HCT116 (cell line): Measurements from ENCODE around the gene VPS45. TPM values are rescaled to one million over a fixed set of nuclear protein-coding genes. Genes with fewer than 3 reads are reported as not detected.

ENCODE experiments used
- ATAC-seq: fragments of 200-7000 bp; cut with Tn5 transposase; 2 replicates; pipeline ENCODE4 v1.9.1; 2020; ENCODE audit warnings: mild to moderate bottlenecking, moderate library complexity
- BruUV-seq: library from RNA; stranded (reverse); fragments of 400-500 nt; replicated peaks from 2 replicates; lab custom pipeline; 2021; lab: Mats Ljungman, UMichigan
- CTCF ChIA-PET: fragments of 300-600 bp; sonication (Branson Sonifier 250); formaldehyde crosslinking; loops from one replicate; lab custom pipeline; 2021; ENCODE audit warnings: antibody characterized with exemption; lab: Charles Lee
- POLR2A ChIA-PET: fragments of 300-600, 350-600 bp; sonication (Branson Sonifier 250); formaldehyde crosslinking; loops from one replicate; lab custom pipeline; 2021; ENCODE audit warnings: antibody characterized with exemption; lab: Charles Lee
- RAD21 ChIA-PET, 2 experiments: fragments of 300-600 bp; sonication (Branson Sonifier 250); formaldehyde crosslinking; loops; one replicate each; lab custom pipeline; 2023; ENCODE audit warnings: low total read pairs in 2 of 2; ENCODE audit not compliant: uncharacterized antibody in 2 of 2, unreplicated experiment in 2 of 2, low non-redundant PET in 1 of 2; lab: Charles Lee
- DNase-seq: peaks from one replicate; pipeline ENCODE4 v3.0.0-alpha.2; 2010; ENCODE audit warnings: low read depth, low spot score
- H2AFZ ChIP-seq: fragments of 200-600 bp; shearing (Covaris generic), sonication (generic); 2 replicates; pipeline ENCODE4 v1.6.1; 2017; ENCODE audit warnings: low read depth, mixed run types, mixed read lengths, antibody characterized with exemption, low read length; ENCODE audit not compliant: poor library complexity, severe bottlenecking
- H3K27ac ChIP-seq: 2 replicates; pipeline ENCODE4 v1.5.1; 2012; ENCODE audit warnings: low read depth, low read length
- H3K27me3 ChIP-seq: fragments of 200-600 bp; sonication (generic); 2 replicates; pipeline ENCODE4 v1.6.1; 2016; ENCODE audit warnings: mixed run types, low read length, mixed read lengths; ENCODE audit not compliant: insufficient read depth
- H3K36me3 ChIP-seq, 2 experiments: fragments of 200-500 bp in 1 of 2; fragments of 200-600 bp in 1 of 2; sonication (Bioruptor generic) in 1 of 2; sonication (generic) in 1 of 2; 2 replicates each; pipeline versions ENCODE4 v1.5.1 to v1.6.1; 2014 to 2016; ENCODE audit warnings: low read length in 2 of 2, inconsistent platforms in 1 of 2, mixed read lengths in 1 of 2, mixed run types in 1 of 2; ENCODE audit not compliant: insufficient read depth in 2 of 2, control insufficient read depth in 1 of 2
- H3K4me1 ChIP-seq, 2 experiments: fragments of 200-600 bp in 1 of 2; sonication (generic) in 1 of 2; 2 replicates each; pipeline versions ENCODE4 v1.5.1 to v1.6.1; 2012 to 2017; ENCODE audit warnings: low read length in 2 of 2, inconsistent platforms in 1 of 2, mild to moderate bottlenecking in 1 of 2, mixed read lengths in 1 of 2, mixed run types in 1 of 2, moderate library complexity in 1 of 2; ENCODE audit not compliant: insufficient read depth in 2 of 2, control insufficient read depth in 1 of 2
- H3K4me2 ChIP-seq: fragments of 200-600 bp; sonication (generic); 2 replicates; pipeline ENCODE4 v1.6.1; 2017; ENCODE audit warnings: mixed run types, low read length, mixed read lengths
- H3K4me3 ChIP-seq, 2 experiments: fragments of 200-600 bp in 1 of 2; sonication (generic) in 1 of 2; replicated peaks in 1 of 2; 2 replicates each; pipeline ENCODE4 v1.5.1; 2011 to 2016; ENCODE audit warnings: low read length in 2 of 2, control low read depth in 1 of 2, low read depth in 1 of 2, mild to moderate bottlenecking in 1 of 2, mixed read lengths in 1 of 2, mixed run types in 1 of 2
- H3K79me2 ChIP-seq: fragments of 200-600 bp; sonication (generic); 2 replicates; pipeline ENCODE4 v1.6.1; 2017; ENCODE audit warnings: mild to moderate bottlenecking, mixed run types, low read length, moderate library complexity, mixed read lengths; ENCODE audit not compliant: insufficient read depth
- H3K9ac ChIP-seq: fragments of 200-600 bp; sonication (generic); 2 replicates; pipeline ENCODE4 v1.6.1; 2016; ENCODE audit warnings: low read length, mixed read lengths
- H3K9me2 ChIP-seq: fragments of 200-600 bp; sonication (generic), shearing (Covaris generic); 2 replicates; pipeline ENCODE4 v1.6.1; 2017; ENCODE audit warnings: mixed run types, mild to moderate bottlenecking, moderate library complexity; ENCODE audit not compliant: insufficient read depth
- H3K9me3 ChIP-seq, 2 experiments: fragments of 200-500 bp in 1 of 2; fragments of 200-600 bp in 1 of 2; sonication (Bioruptor generic) in 1 of 2; sonication (generic) in 1 of 2; 2 replicates each; pipeline ENCODE4 v1.6.1; 2014 to 2017; ENCODE audit warnings: low read length in 2 of 2, mixed read lengths in 2 of 2, inconsistent platforms in 1 of 2, low read depth in 1 of 2, mild to moderate bottlenecking in 1 of 2, mixed run types in 1 of 2, moderate library complexity in 1 of 2; ENCODE audit not compliant: control insufficient read depth in 1 of 2, insufficient read depth in 1 of 2
- H4K20me1 ChIP-seq: fragments of 200-600 bp; sonication (generic), shearing (Covaris generic); 2 replicates; pipeline ENCODE4 v1.6.1; 2017; ENCODE audit warnings: mixed run types, mild to moderate bottlenecking, moderate library complexity; ENCODE audit not compliant: insufficient read depth
- ATF3 ChIP-seq: IDR thresholded peaks from 2 replicates; pipeline ENCODE4 v1.6.1; 2012
- CBX3 ChIP-seq: IDR thresholded peaks from 2 replicates; pipeline ENCODE4 v1.6.1; 2012; ENCODE audit warnings: low read depth
- CTCF ChIP-seq, 3 experiments: fragments of 200-600 bp in 1 of 3; sonication (generic) in 1 of 3; IDR thresholded peaks in 2 of 3; conservative IDR thresholded peaks in 1 of 3; 2 replicates each; pipeline ENCODE4 v1.5.1; 2012 to 2017; ENCODE audit warnings: low read depth in 2 of 3, low read length in 2 of 3, antibody characterized with exemption in 1 of 3, borderline replicate concordance in 1 of 3, control low read depth in 1 of 3, mild to moderate bottlenecking in 1 of 3, mixed read lengths in 1 of 3, mixed run types in 1 of 3, moderate library complexity in 1 of 3; ENCODE audit not compliant: insufficient read depth in 1 of 3
- ELF1 ChIP-seq: IDR thresholded peaks from 2 replicates; pipeline ENCODE4 v1.6.1; 2012; ENCODE audit warnings: low read depth, borderline replicate concordance
- EZH2phosphoT487 ChIP-seq: fragments of 200-600 bp; IDR thresholded peaks from 2 replicates; pipeline ENCODE4 v1.6.1; 2018; ENCODE audit warnings: antibody characterized with exemption, borderline replicate concordance
- FOSL1 ChIP-seq: IDR thresholded peaks from 2 replicates; pipeline ENCODE4 v1.6.1; 2012; ENCODE audit warnings: low read depth
- MAX ChIP-seq: IDR thresholded peaks from 2 replicates; pipeline ENCODE4 v1.6.1; 2012
- RAD21 ChIP-seq: IDR thresholded peaks from 2 replicates; pipeline ENCODE4 v1.6.1; 2012; ENCODE audit warnings: low read depth, mild to moderate bottlenecking
- SIN3A ChIP-seq: IDR thresholded peaks from 2 replicates; pipeline ENCODE4 v1.6.1; 2012; ENCODE audit warnings: low read depth
- SRF ChIP-seq: IDR thresholded peaks from 2 replicates; pipeline ENCODE4 v1.6.1; 2012; ENCODE audit warnings: low read depth
- TCF7L2 ChIP-seq: IDR thresholded peaks from 2 replicates; pipeline ENCODE4 v1.7.0; 2011; ENCODE audit warnings: borderline replicate concordance, inconsistent platforms; ENCODE audit not compliant: insufficient read depth, insufficient read length; ENCODE audit errors: extremely low read depth
- ZNF274 ChIP-seq: fragments of 200-500 bp; sonication (Bioruptor generic); IDR thresholded peaks from 2 replicates; pipeline ENCODE4 v1.6.1; 2014; ENCODE audit warnings: mild to moderate bottlenecking, low read depth, low read length, inconsistent platforms
- intact Hi-C: fragments of 100-400 bp; cut with micrococcal nuclease; formaldehyde crosslinking; loops from 2 replicates; pipeline ENCODE4 v1.10.0; 2022
- total RNA-seq: library from RNA; stranded (reverse); gene quantifications from one replicate; pipeline ENCODE4 v1.2.1, GENCODE V29; 2021; ENCODE audit not compliant: unreplicated experiment
- TF ChIP-seq, protein P1 (sequence below): IDR thresholded peaks from 2 replicates; pipeline ENCODE4 v1.6.1; 2012; ENCODE audit warnings: low read depth

The VPS45 gene
- total RNA-seq, 1 experiment from 2014 or later, result 28.1 TPM

DNA sequence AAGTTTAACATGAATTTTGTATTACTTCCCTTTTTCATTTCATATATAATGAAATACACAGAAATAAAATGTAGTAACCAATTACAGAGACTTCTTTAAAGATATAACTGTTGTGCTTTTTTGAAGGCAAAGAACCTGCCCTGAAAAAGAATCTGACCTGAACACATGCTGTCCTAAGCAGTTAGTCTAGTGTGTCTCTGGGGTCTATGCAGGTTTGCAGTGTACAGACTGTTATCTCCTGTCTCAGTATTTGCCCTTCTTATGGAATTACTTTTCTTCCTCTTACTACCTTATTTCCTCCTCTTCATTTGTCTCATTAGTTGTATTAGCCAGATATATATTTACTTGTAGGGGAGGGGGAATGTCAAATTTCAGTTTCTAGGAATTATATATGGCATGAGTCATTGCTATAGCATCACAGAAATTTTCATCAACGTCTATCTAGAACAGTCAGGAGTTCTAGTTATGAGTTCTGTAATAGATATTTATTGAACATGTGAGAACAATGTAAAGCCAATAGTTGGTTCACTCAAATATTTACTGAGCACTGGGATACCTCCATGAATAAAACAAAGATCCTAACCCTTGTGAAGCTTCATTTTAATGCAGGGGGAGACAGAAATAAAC, 53.8 kb downstream of the VPS45 start:
- no peaks in the 10 kb centered on the region for H3K27me3 ChIP-seq
- no peak overlapping the region for H3K4me3 ChIP-seq
- H3K9me2 ChIP-seq, result no peaks in the 10 kb centered on the region
- no TSS peak for BruUV-seq
- peaks cover 0 to 5% of the 10 kb centered on the region in 2 experiments; a peak in 2 of 4 replicates for H3K4me1 ChIP-seq
- no peaks in the 10 kb centered on the region for H3K36me3 ChIP-seq
- no peak for DNase-seq
- H2AFZ ChIP-seq, result no peak overlapping the region
- no peak overlapping the region for H3K9ac ChIP-seq
- no peaks in the 10 kb centered on the region for H3K9me3 ChIP-seq
- H4K20me1 ChIP-seq, result no peaks in the 10 kb centered on the region
- ATAC-seq, result no peak
- intact Hi-C loops, result no loop called here
- H3K79me2 ChIP-seq, result no peaks in the 10 kb centered on the region
- RAD21 ChIA-PET, result no interaction called here
- H3K4me2 ChIP-seq, result no peak overlapping the region
- POLR2A ChIA-PET, result no interaction called here
- CTCF ChIA-PET, result no interaction called here
- TF ChIP-seq SIN3A (no peak), SRF (no peak), TCF7L2 (no peak), ATF3 (no peak), ELF1 (no peak), CBX3 (no peak), ZNF274 (no peak), FOSL1 (no peak), MAX (no peak), EZH2phosphoT487 (no peak), RAD21 (no peak), CTCF (IDR thresholded peaks at IDR 0.05 in 2 of 3, conservative IDR thresholded peaks at IDR 0.05 in 1 of 3; ENCODE audit: borderline replicate concordance in 1 of 3, insufficient read depth in 1 of 3, low read depth in 2 of 3, low read length in 2 of 3) (no peak)
- TF ChIP-seq, protein P1, sequence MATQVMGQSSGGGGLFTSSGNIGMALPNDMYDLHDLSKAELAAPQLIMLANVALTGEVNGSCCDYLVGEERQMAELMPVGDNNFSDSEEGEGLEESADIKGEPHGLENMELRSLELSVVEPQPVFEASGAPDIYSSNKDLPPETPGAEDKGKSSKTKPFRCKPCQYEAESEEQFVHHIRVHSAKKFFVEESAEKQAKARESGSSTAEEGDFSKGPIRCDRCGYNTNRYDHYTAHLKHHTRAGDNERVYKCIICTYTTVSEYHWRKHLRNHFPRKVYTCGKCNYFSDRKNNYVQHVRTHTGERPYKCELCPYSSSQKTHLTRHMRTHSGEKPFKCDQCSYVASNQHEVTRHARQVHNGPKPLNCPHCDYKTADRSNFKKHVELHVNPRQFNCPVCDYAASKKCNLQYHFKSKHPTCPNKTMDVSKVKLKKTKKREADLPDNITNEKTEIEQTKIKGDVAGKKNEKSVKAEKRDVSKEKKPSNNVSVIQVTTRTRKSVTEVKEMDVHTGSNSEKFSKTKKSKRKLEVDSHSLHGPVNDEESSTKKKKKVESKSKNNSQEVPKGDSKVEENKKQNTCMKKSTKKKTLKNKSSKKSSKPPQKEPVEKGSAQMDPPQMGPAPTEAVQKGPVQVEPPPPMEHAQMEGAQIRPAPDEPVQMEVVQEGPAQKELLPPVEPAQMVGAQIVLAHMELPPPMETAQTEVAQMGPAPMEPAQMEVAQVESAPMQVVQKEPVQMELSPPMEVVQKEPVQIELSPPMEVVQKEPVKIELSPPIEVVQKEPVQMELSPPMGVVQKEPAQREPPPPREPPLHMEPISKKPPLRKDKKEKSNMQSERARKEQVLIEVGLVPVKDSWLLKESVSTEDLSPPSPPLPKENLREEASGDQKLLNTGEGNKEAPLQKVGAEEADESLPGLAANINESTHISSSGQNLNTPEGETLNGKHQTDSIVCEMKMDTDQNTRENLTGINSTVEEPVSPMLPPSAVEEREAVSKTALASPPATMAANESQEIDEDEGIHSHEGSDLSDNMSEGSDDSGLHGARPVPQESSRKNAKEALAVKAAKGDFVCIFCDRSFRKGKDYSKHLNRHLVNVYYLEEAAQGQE, result no peak
- H3K27ac ChIP-seq, result no peak overlapping the region
